ENCODE measurements around the gene KIAA0319L.

- TF ChIP-seq, protein P1, sequence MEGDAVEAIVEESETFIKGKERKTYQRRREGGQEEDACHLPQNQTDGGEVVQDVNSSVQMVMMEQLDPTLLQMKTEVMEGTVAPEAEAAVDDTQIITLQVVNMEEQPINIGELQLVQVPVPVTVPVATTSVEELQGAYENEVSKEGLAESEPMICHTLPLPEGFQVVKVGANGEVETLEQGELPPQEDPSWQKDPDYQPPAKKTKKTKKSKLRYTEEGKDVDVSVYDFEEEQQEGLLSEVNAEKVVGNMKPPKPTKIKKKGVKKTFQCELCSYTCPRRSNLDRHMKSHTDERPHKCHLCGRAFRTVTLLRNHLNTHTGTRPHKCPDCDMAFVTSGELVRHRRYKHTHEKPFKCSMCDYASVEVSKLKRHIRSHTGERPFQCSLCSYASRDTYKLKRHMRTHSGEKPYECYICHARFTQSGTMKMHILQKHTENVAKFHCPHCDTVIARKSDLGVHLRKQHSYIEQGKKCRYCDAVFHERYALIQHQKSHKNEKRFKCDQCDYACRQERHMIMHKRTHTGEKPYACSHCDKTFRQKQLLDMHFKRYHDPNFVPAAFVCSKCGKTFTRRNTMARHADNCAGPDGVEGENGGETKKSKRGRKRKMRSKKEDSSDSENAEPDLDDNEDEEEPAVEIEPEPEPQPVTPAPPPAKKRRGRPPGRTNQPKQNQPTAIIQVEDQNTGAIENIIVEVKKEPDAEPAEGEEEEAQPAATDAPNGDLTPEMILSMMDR (conservative IDR thresholded peaks at IDR 0.05) = no peak
- TF ChIP-seq ZFX (IDR thresholded peaks at IDR 0.05) = no peak
Observed at GRCh38 chr1:35394386-35394785, 162.8 kb downstream of the KIAA0319L start.
